HTERT RPE-1 (cell line): ENCODE data around the gene SIAH3.
"Not testable (repeated sequence)": the region's sequence is repeated elsewhere in the genome, so short reads cannot be mapped to it uniquely, and the experiment has no call there.

Experiments used
- in situ Hi-C: fragments of 300-500 bp; cut with MboI; formaldehyde crosslinking; loops from 4 replicates; pipeline ENCODE4 v1.14.3; 2020; ENCODE audit warnings: low sequenced_read_pairs

Gene SIAH3

DNA sequence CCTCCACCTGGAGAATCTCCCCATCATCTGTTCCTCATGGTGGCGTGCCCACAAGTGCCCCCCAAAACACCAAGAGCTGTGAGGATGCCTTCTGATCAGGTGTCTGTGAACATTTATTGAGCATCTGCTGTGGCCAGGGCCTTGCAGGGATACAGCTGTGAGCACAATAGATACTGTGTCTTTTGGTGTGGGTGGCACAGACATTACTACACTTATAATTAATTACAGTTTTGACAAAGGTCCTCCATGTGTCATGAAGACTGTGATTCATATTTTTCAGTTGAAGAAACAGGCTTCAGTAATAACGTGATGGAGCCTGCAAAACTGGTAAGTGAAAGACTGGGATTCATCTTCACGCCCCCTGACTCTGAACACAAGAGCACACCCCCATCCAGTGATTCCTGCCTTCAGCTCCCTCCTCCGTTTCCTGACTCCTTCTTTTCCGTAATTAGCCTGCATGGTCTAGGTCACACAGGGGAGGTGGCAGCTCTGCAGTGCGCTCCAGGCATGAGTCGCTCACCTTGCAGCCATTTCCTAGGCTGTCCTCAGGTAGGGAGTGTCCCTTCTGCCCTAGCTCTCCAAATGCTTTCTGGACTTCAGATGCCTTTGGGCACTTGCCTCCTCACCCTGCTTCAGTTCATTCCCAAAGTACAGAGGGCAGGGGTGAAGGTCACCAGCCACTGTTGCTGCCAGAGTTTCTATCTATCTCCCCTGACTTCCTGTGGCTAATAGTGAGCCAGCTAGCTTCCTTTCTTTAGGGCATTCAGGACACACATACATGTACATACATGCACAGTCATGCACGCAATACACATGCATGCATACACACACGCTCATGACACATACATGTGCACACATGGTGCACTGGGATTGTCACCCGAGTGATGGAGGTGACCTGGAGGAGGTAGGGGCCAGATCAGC is 66.5 kb downstream of the SIAH3 start:
- in situ Hi-C loops = no loop called here

DNA sequence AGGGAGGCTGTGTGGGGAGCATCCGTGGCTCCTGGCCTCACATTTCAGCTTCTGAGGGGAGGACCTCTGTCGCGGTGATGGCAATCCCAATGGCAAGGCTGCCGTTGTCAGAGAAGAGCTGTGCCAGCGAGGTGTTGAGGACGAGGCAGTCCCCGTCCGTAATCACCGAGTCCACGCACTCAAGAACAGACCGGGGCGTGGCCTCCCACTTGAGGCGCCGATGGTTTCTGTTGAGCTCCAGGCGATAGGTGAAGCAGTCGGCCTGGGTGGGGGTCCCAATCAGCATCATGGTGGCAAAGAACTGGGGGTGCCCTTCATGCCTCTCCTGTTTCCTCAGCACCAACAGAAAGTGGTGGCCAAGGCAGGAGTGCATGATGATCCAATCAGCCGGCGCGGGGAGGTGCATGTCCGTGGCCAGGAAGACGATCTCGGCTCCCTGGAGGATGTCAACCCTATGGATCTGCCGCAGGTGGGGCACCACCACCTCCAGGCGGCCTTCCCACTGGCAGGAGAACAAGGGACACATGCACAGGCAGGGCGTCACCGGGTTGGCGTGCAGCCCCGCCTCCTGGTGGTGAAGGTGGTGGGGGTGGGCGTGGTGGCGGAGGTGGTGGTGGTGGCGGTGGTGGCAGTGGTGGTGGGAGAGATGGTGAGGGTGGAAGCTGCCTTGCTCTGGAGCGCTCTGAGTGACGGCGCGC is 68.1 kb downstream of the SIAH3 start:
- in situ Hi-C loops = no loop called here

- in situ Hi-C loops = no loop called here
Measured at GRCh38 chr13:45782327-45783045, 69.1 kb downstream of the SIAH3 start.

GRCh38 chr13:45781553-45782326 is 69.8 kb downstream of the SIAH3 start:
- in situ Hi-C loops = no loop called here

DNA sequence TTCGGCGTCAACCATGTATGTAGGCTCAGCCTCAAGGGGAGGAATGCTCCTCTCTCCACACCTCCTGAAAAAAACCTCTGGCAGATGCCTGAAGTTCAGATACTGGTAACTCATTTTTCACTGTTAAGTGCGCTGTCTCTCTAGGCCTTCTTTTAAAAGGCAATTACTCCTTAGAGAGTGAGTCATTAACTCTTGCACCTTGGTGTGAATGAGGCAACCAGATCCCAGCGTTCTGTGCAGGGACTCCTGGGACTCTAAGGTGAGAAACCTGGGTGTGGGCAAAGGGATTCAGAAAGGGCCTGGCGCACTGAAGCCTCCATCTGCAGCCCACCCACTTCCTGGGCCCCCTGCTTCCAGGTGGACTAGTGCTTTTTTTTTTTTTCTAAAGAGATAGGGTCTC is 71.7 kb downstream of the SIAH3 start:
- in situ Hi-C loops = no loop called here

- in situ Hi-C loops = no loop called here
Measured at GRCh38 chr13:45778882-45779281, 72.7 kb downstream of the SIAH3 start.

GRCh38 chr13:45776748-45777147 is 74.8 kb downstream of the SIAH3 start:
- in situ Hi-C loops = no loop called here

- in situ Hi-C loops = no loop called here
Measured at GRCh38 chr13:45775401-45775963, 76.1 kb downstream of the SIAH3 start.

DNA sequence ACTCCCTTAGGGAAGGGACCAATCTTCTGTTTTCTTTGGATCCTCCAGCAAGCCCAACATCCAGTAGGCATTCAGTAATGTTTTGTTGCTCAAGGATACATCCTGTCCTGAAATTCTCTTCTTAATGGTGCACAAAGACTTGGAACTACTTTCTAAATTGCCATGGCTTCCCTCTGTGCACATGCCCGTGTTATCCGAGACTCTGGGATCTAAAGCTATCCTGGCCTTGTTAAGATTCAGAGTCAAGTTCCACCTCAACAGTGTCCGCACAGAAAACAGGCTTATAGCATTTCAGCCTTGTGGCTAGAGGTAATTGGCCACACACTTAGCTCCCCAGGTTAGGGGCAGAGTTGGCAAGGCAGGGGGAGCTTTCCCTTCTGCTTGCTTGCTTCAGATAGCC is 77.6 kb downstream of the SIAH3 start:
- in situ Hi-C loops = no loop called here

DNA sequence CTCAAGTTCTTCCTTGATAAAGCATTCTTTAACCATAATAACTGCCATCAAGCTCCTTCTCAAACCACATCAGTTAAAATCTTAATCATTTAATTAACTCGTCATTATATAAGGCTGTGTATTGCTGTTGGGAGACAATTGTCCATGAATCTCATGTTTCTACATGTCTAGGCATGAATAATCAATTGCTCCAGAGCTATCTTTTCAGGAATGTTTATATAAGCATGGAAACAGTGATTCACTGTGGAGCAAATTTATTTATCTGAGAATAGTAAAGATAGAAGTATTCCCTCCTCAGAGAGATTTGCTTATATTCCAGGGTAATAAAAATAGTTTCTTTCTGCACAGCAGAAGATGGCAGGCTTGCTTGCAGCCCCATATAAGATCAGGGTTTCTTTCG is 78.3 kb downstream of the SIAH3 start:
- in situ Hi-C loops = no loop called here

DNA sequence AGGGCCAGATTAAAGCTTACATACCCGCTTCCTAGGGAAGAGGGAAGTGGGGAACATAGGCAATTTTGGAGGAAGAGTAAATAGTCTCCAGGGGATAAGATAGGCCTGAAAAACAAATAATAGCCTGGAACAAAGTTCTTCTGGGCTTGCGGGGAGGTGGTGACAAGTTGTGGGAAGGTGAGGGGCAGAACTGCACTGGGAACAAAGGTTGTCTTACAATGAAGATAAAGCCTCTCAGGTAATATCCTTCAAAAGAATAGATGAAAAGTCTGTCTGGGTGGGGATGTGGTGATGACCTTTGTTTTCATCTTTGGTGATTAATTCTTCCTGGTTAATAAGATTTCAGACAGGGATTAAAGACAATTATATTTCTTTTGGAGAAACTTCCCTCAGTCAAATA is 80.7 kb downstream of the SIAH3 start:
- in situ Hi-C loops = no loop called here

DNA sequence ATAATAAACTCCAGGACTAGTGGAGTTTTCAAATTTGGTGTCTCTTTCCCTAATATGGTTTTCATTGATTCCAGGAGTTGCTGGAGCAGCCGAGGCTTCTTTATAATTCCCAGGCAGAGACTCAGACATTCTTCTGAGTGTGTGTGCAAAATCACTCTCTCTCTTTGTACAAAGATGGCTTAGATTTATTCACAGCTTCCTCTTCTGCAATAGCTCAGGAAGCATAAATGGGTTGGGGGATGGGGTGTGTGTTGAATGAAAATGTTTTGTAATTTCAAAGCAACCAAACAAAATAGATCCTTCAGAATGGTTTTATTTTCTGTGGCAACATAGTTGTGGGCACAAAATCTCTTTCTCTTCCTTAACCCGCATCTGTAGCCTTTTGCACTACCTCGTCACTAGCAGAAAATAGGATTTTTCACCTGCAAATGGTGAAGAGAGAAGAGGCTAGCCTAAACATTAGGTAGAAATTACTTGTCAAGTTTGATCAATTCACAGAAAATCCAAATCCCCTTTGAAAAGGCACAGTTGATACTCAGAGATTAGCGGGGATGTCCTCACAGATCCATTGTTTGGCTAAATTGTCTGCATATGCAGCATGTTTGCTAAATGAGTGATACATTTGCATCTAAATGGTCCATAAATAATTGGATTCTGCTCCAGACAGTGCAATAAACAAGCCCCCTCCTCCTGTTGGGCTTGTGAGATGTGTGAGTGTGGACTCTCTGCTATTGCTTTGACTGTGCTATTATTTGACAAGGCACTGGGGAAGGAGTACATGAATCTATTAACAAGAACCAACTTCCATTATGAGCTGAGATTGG is 82.7 kb downstream of the SIAH3 start:
- in situ Hi-C loops = no loop called here

DNA sequence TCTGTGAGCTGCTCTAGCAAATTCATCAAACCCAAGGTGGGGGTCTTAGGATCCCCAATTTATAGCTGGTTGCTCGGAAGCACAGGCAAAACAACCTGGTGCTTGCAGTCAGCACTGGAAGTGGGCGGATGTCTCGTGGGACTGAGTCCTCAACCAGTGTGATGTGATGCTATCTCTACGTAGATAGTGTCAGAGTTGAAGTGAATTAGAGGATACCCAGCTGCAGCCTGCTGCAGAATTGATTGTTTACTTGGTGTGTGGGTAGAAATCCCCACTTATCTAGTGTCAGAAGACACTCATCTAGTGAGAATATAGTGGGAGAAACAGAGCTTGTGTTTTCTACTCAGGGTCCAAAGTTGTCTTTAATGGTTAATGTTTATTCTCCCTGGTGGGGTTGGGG is 86.1 kb downstream of the SIAH3 start:
- in situ Hi-C loops = no loop called here

- in situ Hi-C loops = no loop called here
Measured at GRCh38 chr13:45763419-45763818, 88.1 kb downstream of the SIAH3 start.

GRCh38 chr13:45757589-45757988 is 94.0 kb downstream of the SIAH3 start:
- in situ Hi-C loops = not testable (repeated sequence)

GRCh38 chr13:45756498-45756897 is 95.1 kb downstream of the SIAH3 start:
- in situ Hi-C loops = not testable (repeated sequence)

DNA sequence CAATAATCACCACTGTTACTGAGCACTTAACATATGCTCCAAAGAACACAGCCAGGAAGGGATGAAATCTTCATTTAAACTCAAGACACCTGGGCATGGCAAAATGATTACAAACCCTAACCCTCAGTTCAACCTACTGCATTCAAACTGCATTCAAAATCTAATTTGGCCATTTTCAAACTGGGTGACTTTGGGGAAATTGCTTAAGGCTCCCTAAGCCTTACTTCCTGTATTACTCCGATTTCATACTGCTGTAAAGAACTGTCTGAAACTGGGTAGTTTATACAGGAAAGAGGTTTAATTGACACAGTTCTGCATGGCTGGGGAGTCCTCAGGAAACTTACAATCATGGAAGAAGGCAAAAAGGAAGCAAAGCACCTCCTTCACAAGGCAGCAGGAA is 99.0 kb downstream of the SIAH3 start:
- in situ Hi-C loops = no loop called here

DNA sequence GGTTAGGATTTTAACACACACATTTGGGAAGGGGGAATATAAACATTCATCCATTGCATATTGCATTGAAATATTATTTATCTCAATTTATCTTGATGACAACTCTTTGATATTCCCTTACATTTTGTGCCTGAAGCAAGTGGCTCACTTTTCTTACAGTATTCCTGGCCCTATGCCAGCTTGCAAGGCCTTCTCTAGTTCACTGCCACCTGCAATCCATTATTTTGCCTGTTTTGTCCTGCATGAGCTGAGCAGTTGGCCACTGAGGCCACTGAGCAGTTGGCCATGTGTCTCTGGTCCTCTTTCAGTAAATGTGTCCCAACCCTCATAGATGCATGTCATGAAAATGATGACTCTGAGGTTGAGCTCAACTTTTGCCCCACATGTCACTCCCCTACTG is 99.7 kb downstream of the SIAH3 start:
- in situ Hi-C loops = no loop called here

DNA sequence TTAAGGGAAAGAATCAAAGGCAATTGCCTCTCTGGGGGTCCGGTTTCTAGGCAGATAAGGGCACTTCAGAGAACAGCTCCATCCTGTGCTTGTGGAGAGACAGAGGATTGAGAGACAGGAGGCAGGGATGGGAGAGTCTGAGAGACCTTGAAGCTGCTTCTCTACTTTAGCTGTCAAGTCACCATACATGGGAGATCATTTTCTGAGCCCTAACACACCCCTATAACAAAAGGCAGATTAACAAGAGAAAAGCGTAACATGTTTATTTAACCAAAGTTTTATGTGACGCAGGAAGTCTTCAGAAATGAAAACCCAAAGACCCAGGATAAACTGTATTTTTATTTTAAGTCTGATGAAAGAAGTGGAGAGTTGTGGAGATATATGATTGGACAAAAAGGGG is 101.0 kb downstream of the SIAH3 start:
- in situ Hi-C loops = no loop called here
